Measurements from ENCODE around the gene SSTR1. TPM values are rescaled to one million over a fixed set of nuclear protein-coding genes. Genes with fewer than 3 reads are reported as not detected.

SSTR1 gene
- total RNA-seq, 1 experiment from 2014 or later, result 0.07 TPM

DNA sequence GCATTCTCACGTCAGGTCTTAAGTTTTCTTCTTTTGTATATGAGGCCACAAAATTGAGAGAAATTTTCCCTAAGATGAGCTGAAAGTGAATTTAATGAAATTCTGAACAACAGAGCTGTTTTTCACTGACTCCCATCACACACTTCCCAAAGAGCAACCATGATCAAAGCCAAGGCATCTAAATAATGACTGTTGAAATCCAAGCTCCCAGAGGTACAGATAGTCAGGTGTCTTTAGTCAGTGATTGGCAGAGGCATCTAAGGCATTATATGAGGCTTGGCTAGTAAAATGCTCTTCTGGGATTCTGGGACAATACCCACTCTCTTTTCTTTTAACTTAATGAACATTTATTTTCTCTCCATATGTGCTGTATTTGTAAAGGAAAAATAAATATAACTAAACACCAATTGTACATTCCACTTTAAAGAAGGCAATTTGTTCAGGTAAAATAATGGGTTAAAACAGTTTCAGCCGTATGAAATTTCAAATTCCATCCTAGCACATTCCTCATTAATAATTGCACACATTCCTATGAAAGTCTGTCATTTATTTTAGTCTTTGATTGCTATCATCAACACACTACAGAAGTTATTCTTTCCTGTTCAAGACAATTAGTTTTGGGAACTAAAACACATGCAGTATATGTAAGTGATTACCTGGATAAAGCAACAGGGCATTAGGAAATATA is 871 bp upstream of the SSTR1 start:
- no TSS peak for BruUV-seq (replicated peaks)
- Histone ChIP-seq H3K4me2 (ENCODE audit: low read length) (0 out of 2 replicates have a peak overlapping the region, but pooled peaks have one; percentile 81), H3K4me1 (ENCODE audit: insufficient read depth, low read length) (peaks cover 8% of the 10 kb centered on the region; the same call in 1 of the 2 replicates), H3K79me2 (ENCODE audit: low read length) (no peaks in the 10 kb centered on the region), H3K9me2 (replicated peaks; ENCODE audit: low read length) (no peaks in the 10 kb centered on the region), H3K9ac (ENCODE audit: low read length) (no peak overlapping the region), H3K36me3 (ENCODE audit: low read depth, low read length) (no peaks in the 10 kb centered on the region), H3K27ac (ENCODE audit: low read length) (no peak overlapping the region), H3K4me3 (ENCODE audit: low read length) (no peak overlapping the region), H3K9me3 (ENCODE audit: low read length) (no peaks in the 10 kb centered on the region), H4K20me1 (ENCODE audit: low read length) (no peaks in the 10 kb centered on the region), H2AFZ (ENCODE audit: low read length) (peak overlapping the region; percentile 69; the same call in 1 of the 2 replicates), H3K27me3 (ENCODE audit: low read length) (peaks cover 51% of the 10 kb centered on the region), H3F3A (ENCODE audit: low read length, unreplicated experiment) (no peaks in the 10 kb centered on the region)
- POLR2A ChIA-PET (ENCODE audit: unreplicated experiment), result no interaction called here
- no peak for TF ChIP-seq EZH2phosphoT487 (IDR thresholded peaks at IDR 0.05; ENCODE audit: borderline replicate concordance, low read length)
- TF ChIP-seq EZH2 (IDR thresholded peaks at IDR 0.05; ENCODE audit: low read length, unreplicated experiment), result no peak
- TF ChIP-seq, protein P1, sequence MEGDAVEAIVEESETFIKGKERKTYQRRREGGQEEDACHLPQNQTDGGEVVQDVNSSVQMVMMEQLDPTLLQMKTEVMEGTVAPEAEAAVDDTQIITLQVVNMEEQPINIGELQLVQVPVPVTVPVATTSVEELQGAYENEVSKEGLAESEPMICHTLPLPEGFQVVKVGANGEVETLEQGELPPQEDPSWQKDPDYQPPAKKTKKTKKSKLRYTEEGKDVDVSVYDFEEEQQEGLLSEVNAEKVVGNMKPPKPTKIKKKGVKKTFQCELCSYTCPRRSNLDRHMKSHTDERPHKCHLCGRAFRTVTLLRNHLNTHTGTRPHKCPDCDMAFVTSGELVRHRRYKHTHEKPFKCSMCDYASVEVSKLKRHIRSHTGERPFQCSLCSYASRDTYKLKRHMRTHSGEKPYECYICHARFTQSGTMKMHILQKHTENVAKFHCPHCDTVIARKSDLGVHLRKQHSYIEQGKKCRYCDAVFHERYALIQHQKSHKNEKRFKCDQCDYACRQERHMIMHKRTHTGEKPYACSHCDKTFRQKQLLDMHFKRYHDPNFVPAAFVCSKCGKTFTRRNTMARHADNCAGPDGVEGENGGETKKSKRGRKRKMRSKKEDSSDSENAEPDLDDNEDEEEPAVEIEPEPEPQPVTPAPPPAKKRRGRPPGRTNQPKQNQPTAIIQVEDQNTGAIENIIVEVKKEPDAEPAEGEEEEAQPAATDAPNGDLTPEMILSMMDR (conservative IDR thresholded peaks at IDR 0.05; ENCODE audit: low read depth, low read length), result no peak
- ATAC-seq (no peak), DNase-seq (no peak)
- intact Hi-C loops (cut with micrococcal nuclease), result no loop called here
- CTCF ChIA-PET, result no interaction called here

DNA sequence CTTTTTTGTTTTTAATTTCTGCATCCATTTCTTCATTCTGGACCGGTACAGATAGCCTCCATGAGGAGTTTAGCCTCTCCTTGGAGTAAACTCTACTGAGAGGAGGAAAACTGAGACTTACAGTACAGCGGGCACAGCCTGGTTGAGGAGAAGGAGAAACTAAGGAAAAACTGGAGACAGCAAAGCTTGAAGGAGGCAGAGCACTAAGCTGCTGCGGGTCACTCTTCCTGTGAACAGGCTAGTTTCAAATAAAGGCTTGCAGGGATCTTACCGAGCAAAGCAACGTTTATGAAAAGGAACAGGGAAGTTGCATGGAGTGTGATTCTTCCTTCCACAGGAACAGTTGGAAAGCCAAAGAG is 348 bp upstream of the SSTR1 start:
- POLR2A ChIA-PET (ENCODE audit: unreplicated experiment), result no interaction called here

More for the DNA sequence above, 348 bp upstream of the SSTR1 start:
- Histone ChIP-seq H4K20me1 (ENCODE audit: low read length) (no peaks in the 10 kb centered on the region), H3K4me2 (ENCODE audit: low read length) (peak overlapping the region; percentile 81), H2AFZ (ENCODE audit: low read length) (peak overlapping the region; percentile 69; the same call in 1 of the 2 replicates), H3K27me3 (ENCODE audit: low read length) (peaks cover 51% of the 10 kb centered on the region), H3K36me3 (ENCODE audit: low read depth, low read length) (no peaks in the 10 kb centered on the region), H3K9me3 (ENCODE audit: low read length) (no peaks in the 10 kb centered on the region), H3K4me3 (ENCODE audit: low read length) (peak overlapping the region; percentile 62; the same call in 1 of the 2 replicates), H3K27ac (ENCODE audit: low read length) (no peak overlapping the region), H3K79me2 (ENCODE audit: low read length) (no peaks in the 10 kb centered on the region), H3K4me1 (ENCODE audit: insufficient read depth, low read length) (peaks cover 7% of the 10 kb centered on the region; the same call in 1 of the 2 replicates), H3F3A (ENCODE audit: low read length, unreplicated experiment) (no peaks in the 10 kb centered on the region), H3K9ac (ENCODE audit: low read length) (no peak overlapping the region), H3K9me2 (replicated peaks; ENCODE audit: low read length) (no peaks in the 10 kb centered on the region)
- TF ChIP-seq EZH2phosphoT487 (IDR thresholded peaks at IDR 0.05; ENCODE audit: borderline replicate concordance, low read length) (no peak), EZH2 (IDR thresholded peaks at IDR 0.05; ENCODE audit: low read length, unreplicated experiment) (no peak)
- TF ChIP-seq, protein P1 (conservative IDR thresholded peaks at IDR 0.05; ENCODE audit: low read depth, low read length), result no peak
- ATAC-seq, result no peak
- BruUV-seq (replicated peaks), result no TSS peak
- no peak for DNase-seq
- intact Hi-C loops (cut with micrococcal nuclease), result no loop called here
- CTCF ChIA-PET, result no interaction called here

All from PC-3 (cell line).